T-helper 17 cell (primary cell): ENCODE measurements around the gene ZNF460. TPM values are rescaled to one million over a fixed set of nuclear protein-coding genes. Genes with fewer than 3 reads are reported as not detected.

ENCODE experiments used
- ATAC-seq: fragments of 150-1000 bp; cut with Tn5 transposase; 2 replicates; pipeline ENCODE4 v1.10.0; 2021; ENCODE audit warnings: mild to moderate bottlenecking, moderate library complexity
- DNase-seq, 3 donors: peaks; one replicate each; pipeline versions ENCODE4 v3.0.0 to v3.0.0-alpha.2; 2020 to 2021
- H3K9me3 ChIP-seq: one replicate; pipeline ENCODE4 v1.7.0; 2013; ENCODE audit warnings: low read length, mild to moderate bottlenecking; ENCODE audit not compliant: control insufficient read depth, poor library complexity, severe bottlenecking
- H3K27ac Mint-ChIP-seq: one replicate; pipeline ENCODE4 v1.8.0; 2022; ENCODE audit warnings: mild to moderate bottlenecking, moderate library complexity, mixed read lengths
- H3K27me3 Mint-ChIP-seq: one replicate; pipeline ENCODE4 v1.8.0; 2022; ENCODE audit warnings: mixed read lengths
- H3K36me3 Mint-ChIP-seq: one replicate; pipeline ENCODE4 v1.8.0; 2022; ENCODE audit warnings: low read depth, mixed read lengths
- H3K4me1 Mint-ChIP-seq: one replicate; pipeline ENCODE4 v1.8.0; 2022; ENCODE audit warnings: mild to moderate bottlenecking, mixed read lengths
- H3K4me3 Mint-ChIP-seq: one replicate; pipeline ENCODE4 v1.8.0; 2022; ENCODE audit warnings: mild to moderate bottlenecking, moderate library complexity, mixed read lengths
- total RNA-seq, 4 donors: library from RNA in 2 of 4; stranded (reverse) in 2 of 4; gene quantifications; one replicate each; pipeline ENCODE4 v1.2.3 and lab custom pipeline; 2022 to 2026

ZNF460 gene
- total RNA-seq, 2 donors from 2014 or later: 69.1 to 73.1 TPM

DNA sequence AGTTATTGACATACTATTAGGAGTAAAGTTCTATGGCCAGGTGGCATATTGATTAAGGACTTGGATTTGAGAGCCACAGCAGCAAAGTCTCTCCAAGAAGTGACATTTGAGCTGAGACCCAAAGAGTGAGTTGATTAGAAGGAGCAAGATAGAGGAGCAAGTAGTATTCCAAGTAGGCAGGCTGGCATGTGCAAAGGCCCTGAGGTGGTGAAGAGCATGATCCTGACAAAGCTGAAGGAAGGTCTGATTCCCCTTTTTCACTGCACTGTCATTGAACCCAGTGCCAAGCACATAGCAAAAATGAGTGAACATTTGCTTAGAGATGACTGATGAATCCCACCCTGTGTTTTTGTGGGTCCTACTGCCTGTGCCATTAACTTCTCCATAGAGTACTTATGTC lies 44.7 kb downstream of the ZNF460 start:
- Mint-ChIP-seq H3K4me1 (peaks cover 15% of the 10 kb centered on the region), H3K27ac (no peak overlapping the region), H3K27me3 (no peaks in the 10 kb centered on the region), H3K4me3 (no peak overlapping the region), H3K36me3 (peaks cover 10% of the 10 kb centered on the region)
- DNase-seq (no peak), ATAC-seq (no peak)
- H3K9me3 ChIP-seq: peaks cover 22% of the 10 kb centered on the region

DNA sequence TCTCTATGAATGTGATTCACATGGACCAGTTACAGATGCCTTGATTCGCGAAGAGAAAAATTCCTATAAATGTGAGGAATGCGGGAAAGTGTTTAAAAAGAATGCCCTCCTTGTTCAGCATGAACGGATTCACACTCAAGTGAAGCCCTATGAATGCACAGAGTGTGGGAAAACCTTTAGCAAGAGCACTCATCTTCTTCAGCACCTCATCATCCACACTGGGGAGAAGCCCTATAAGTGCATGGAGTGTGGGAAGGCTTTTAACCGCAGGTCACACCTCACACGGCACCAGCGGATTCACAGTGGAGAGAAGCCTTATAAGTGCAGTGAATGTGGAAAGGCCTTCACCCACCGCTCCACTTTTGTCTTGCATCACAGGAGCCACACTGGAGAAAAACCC lies 47.7 kb downstream of the ZNF460 start:
- ATAC-seq: no peak
- H3K27me3 Mint-ChIP-seq: no peaks in the 10 kb centered on the region
- DNase-seq: no peak
- H3K36me3 Mint-ChIP-seq: peaks cover 13% of the 10 kb centered on the region
- peaks cover 24% of the 10 kb centered on the region for H3K9me3 ChIP-seq
- no peak overlapping the region for H3K27ac Mint-ChIP-seq
- no peaks in the 10 kb centered on the region for H3K4me1 Mint-ChIP-seq
- no peak overlapping the region for H3K4me3 Mint-ChIP-seq

DNA sequence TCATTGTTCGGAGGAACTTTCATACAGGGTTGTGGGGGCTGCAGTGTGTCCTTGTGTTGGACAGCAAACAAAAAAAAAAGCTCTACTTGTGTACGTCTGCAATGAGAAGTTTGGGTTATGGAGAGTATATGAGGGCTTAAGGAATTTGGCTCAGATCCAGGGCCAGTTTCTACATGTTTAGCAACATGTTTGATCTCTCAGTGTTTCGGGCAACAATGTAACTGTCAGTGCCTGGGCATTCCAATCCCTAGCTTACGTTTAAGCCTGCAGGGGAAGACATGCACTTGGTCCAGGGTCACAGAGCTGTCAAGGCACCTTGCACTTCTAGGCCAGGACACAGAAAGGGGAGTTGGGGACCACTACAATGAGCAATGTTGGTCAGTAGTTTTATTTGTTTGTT lies 53.9 kb downstream of the ZNF460 start:
- no peak for ATAC-seq
- H3K4me1 Mint-ChIP-seq: no peaks in the 10 kb centered on the region
- H3K27ac Mint-ChIP-seq: no peak overlapping the region
- peaks cover 3% of the 10 kb centered on the region for H3K9me3 ChIP-seq
- no peak for DNase-seq
- no peak overlapping the region for H3K4me3 Mint-ChIP-seq
- peaks cover 5% of the 10 kb centered on the region for H3K36me3 Mint-ChIP-seq
- H3K27me3 Mint-ChIP-seq: no peaks in the 10 kb centered on the region

DNA sequence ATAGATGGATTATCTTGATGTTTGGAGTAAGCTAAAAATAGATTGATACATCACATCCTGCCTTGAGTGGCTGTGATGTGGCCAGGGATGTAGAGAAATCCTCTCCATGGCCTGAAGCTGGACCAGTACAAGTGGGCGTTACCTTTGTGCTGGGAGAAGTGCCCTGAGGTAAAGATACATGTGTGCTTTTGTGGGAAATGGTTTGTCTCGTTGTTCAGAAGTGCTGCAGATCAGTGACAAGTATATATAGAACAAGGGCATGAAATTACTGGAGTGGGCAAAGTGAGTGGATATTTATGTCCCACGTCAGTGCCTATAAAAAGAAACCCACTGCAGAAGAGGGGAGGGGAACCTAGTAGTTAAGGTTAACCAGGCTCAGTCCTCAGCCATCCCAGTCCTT lies 58.6 kb downstream of the ZNF460 start:
- no peaks in the 10 kb centered on the region for H3K9me3 ChIP-seq
- Mint-ChIP-seq H3K27me3 (no peaks in the 10 kb centered on the region), H3K4me3 (no peak overlapping the region), H3K36me3 (peaks cover 3% of the 10 kb centered on the region), H3K27ac (no peak overlapping the region), H3K4me1 (no peaks in the 10 kb centered on the region)
- no peak for ATAC-seq
- DNase-seq: no peak

DNA sequence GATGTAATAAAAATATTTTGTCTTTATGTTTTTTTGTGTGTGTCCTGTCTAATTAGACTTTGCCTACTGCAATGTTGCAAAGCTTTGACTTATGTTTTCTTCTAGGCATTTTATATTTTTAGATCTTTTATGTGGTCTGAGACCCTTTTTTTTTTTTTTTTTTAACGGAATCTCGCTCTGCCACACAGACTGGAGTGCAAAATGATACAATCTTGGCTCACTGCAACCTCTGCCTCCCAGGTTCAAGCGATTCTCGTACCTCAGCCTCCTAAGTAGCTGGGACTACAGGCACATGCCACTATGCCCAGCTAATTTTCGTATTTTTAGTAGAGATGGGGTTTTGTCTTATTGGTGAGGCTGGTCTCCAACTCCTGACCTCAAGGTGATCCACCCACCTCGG lies 62.3 kb downstream of the ZNF460 start:
- ATAC-seq: no peak
- no peak for DNase-seq
- Mint-ChIP-seq H3K4me1 (no peaks in the 10 kb centered on the region), H3K36me3 (no peaks in the 10 kb centered on the region), H3K27ac (no peak overlapping the region), H3K4me3 (no peak overlapping the region), H3K27me3 (no peaks in the 10 kb centered on the region)
- peaks cover 4% of the 10 kb centered on the region for H3K9me3 ChIP-seq

Other genes with a start within 250 kb of the ZNF460 start
- not detected for gene USP29, start 160.5 kb upstream of the ZNF460 start, total RNA-seq
- gene ZIM3, start 135.3 kb upstream of the ZNF460 start, total RNA-seq: not detected
- not detected for gene DUXA, start 113.0 kb upstream of the ZNF460 start, total RNA-seq
- gene ZNF264, start 89.0 kb upstream of the ZNF460 start, total RNA-seq: 10 to 100 TPM; 41.1 to 43.8 TPM
- gene AURKC, start 49.5 kb upstream of the ZNF460 start, total RNA-seq: 1 to 10 TPM in 1 of 2 donors, under 1 TPM in 1; 0.55 to 1.2 TPM
- gene ZNF805, start 39.9 kb upstream of the ZNF460 start, total RNA-seq: 10 to 100 TPM; 31.6 to 32.7 TPM
- gene ZNF543, start 40.0 kb downstream of the ZNF460 start, total RNA-seq: 1 to 10 TPM; 5.3 TPM
- gene ZNF304, start 70.8 kb downstream of the ZNF460 start, total RNA-seq: 1 to 10 TPM; 5.6 to 6.6 TPM
- 1 to 10 TPM; 8.7 to 9.5 TPM for gene TRAPPC2B, start 83.1 kb downstream of the ZNF460 start, total RNA-seq
- gene ZNF547, start 83.1 kb downstream of the ZNF460 start, total RNA-seq: 1 to 10 TPM in 1 of 2 donors, under 1 TPM in 1; 0.77 to 1.1 TPM
- gene ZNF548, start 109.4 kb downstream of the ZNF460 start, total RNA-seq: 10 to 100 TPM; 58.9 to 66.7 TPM
- gene ZNF17, start 130.7 kb downstream of the ZNF460 start, total RNA-seq: 1 to 10 TPM; 7.2 to 8.8 TPM
- 1 to 10 TPM; 5.9 to 9.8 TPM for gene ZNF749, start 154.8 kb downstream of the ZNF460 start, total RNA-seq
- not detected for gene VN1R1, start 176.7 kb downstream of the ZNF460 start, total RNA-seq
- 1 to 10 TPM; 1.4 to 1.5 TPM for gene ZNF772, start 197.1 kb downstream of the ZNF460 start, total RNA-seq
- 1 to 10 TPM; 6.8 to 7.0 TPM for gene ZNF419, start 207.3 kb downstream of the ZNF460 start, total RNA-seq
- 1 to 10 TPM; 5.0 to 8.1 TPM for gene ZNF773, start 219.5 kb downstream of the ZNF460 start, total RNA-seq
- gene ZNF549, start 246.9 kb downstream of the ZNF460 start, total RNA-seq: 1 to 10 TPM; 7.4 to 7.9 TPM